ENCODE results near the gene SPSB4.
A peak's percentile ranks its signal among the peaks of the same experiment; 100 is the strongest.
"Not testable (repeated sequence)": the region's sequence is repeated elsewhere in the genome, so short reads cannot be mapped to it uniquely, and the experiment has no call there.

The SPSB4 gene

DNA sequence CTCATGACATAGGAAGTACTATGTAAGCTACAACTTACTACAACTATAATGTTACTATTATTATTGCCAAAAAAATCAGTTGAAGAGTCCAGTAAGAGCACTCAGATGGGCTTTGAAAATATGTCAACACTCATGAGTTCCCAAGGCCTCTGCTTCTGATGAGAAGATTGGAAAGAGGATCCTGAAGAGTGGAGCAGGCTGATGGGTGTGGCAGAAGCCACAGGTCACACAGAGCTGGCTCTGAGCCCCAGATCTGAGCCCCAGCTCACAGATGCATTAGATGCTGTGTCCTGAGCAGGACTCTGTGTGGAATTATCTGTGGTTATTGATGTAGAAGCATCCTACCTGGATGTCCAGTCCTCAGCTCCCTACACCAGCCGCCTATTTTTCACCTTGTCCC lies 65.6 kb downstream of the SPSB4 start:
- no peak for DNase-seq (ENCODE audit: low spot score)

GRCh38 chr3:141117982-141118381 lies 66.8 kb downstream of the SPSB4 start:
- not testable (repeated sequence) for DNase-seq (ENCODE audit: low spot score)

GRCh38 chr3:141122455-141123030 lies 71.4 kb downstream of the SPSB4 start:
- no peak for DNase-seq (ENCODE audit: low spot score)

DNA sequence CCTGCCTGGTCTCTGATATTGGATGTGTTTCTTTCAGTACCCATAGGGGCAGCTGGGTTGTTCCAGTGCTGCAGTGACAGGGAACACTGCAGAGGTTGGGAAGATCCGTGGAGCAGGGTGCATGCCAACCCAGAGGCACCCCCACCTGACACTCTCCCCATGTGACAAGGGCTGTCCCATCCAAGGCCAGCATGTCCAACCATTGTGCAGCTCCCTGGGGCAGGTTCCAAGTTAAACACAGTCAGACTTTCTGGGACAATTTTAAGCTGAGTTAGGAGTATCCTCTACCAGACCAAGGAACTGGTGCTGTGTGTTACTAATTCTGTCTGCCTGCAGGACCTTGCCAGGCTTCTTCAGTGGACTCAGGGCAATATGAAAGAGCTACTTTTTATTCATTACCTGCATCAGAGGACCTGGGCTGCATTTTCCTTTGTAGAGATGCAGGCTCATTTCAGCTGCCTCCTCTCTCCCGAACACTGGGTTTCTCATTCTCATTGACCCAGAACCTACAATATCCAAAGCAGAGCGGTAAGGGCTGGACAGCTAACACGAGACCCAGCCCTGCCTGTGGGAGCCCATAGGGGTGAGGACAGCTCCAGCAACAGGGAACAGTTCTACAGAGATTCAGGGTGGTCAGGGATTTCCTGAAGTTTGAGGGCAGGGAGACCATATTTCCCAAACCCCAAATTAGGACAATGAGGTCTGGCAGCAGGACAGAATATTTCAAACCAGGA lies 72.7 kb downstream of the SPSB4 start:
- DNase-seq (ENCODE audit: low spot score), result no peak

- DNase-seq (ENCODE audit: low spot score), result no peak
Measured at GRCh38 chr3:141124715-141125114, 73.6 kb downstream of the SPSB4 start.

DNA sequence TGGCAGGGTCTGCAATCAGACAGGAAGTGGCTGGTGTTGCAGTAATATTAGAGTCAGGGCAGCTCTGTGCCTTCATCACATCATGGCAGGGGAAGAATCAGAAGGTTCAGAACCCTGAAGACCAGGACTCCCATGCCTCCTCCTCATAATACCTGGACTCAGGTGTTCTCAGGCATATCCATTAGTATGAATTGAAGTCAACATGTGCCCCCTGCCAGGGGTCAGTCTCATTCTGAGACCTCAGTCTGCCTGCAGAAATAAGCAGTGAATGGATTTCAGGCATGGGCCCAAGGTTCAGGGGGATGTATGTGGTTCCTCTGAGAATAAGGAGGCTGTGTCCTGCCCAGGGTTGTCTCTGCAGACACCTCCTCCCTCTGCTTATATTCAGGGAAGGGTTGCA lies 74.2 kb downstream of the SPSB4 start:
- no peak for DNase-seq (ENCODE audit: low spot score)

GRCh38 chr3:141126661-141127343 lies 75.7 kb downstream of the SPSB4 start:
- no peak for DNase-seq (ENCODE audit: low spot score)

- no peak for DNase-seq (ENCODE audit: low spot score)
Measured at GRCh38 chr3:141127344-141128125, 76.4 kb downstream of the SPSB4 start.

GRCh38 chr3:141128126-141128777 lies 77.1 kb downstream of the SPSB4 start:
- no peak for DNase-seq (ENCODE audit: low spot score)

DNA sequence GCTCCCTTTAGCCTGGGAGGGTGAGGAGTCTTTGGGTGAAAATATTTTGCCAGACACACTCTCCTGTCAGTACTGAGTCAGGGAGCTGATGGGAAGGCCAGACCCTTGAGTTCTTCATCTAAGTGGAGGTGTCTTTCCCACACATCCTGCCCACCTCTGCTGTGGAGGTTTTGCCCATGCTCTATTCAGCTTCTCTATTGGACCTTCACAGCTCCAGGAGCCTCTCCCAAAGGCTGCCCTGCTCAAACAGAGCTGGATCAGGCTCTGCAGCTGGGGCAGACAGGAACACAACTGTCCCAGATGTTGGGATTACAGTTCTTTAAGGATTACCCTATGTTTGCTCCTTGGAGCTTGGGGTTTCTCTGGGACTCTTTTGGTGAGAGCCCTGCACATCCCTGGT lies 77.9 kb downstream of the SPSB4 start:
- DNase-seq (ENCODE audit: low spot score), result no peak

DNA sequence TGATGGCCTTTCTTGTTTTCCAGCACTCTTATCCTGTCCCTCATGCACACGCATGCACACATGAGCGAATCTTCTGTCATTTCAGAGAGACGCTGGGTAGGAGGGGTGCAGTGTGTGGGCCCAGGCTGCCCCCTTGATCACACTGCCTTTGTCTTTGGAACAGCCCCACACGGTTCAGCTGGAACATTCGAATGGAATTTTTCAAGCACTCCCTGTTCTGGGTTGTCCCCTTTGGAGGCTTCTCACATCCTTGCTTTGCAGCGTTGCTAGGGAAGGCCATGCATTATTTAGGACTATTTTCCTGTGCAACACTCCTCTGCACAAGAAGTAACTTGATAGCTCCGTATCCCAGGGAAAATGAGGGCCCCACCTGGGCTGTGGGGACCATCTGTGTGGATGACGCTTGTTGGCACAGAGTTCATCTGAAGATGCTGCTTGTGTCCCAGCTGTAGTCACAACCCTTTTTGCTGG lies 78.4 kb downstream of the SPSB4 start:
- DNase-seq (ENCODE audit: low spot score), result no peak

- DNase-seq (ENCODE audit: low spot score), result no peak
Measured at GRCh38 chr3:141143517-141143916, 92.4 kb downstream of the SPSB4 start.

DNA sequence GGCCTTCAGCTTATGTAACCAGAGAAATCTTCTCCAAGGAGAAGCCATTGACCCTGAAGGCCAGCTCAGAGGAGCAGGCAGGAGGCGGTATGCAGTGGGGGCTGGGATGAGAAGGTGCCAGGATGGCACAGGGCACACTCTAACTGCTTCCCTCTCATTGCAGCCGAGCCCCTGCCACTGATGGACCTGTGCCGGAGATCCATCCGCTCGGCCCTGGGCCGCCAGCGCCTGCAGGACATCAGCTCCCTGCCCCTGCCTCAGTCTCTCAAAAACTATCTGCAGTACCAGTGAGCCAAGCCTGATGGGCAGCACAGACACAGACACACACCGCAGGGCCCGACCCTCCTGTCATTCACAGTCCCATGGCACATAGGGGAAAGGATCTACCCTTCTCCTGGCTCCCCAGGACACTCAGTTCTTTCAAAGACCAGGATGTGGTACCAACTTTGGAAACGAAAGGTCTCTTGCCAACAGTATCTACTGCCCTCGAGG lies 95.9 kb downstream of the SPSB4 start:
- no peak for DNase-seq (ENCODE audit: low spot score)

DNA sequence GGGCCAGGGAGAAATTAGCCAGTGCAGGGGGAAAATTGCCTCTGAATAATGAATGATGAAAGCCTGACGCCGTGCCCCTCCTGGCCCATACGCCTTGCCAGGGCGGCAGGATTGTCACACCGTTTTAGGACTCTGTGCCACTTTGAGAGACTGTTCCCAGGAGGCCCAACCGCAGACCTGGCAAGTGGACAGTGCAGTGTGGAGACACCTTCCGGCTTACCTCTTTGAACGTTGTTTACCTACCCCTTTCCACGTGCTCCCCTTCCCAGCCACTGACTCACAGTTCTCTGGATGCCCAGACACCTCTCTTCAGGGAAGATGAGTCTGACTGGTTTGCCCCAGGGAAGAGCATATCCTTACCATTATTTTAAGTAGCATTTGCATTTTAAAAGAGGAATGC lies 96.5 kb downstream of the SPSB4 start:
- no peak for DNase-seq (ENCODE audit: low spot score)

- no peak for DNase-seq (ENCODE audit: low spot score)
Measured at GRCh38 chr3:141148169-141148568, 97.0 kb downstream of the SPSB4 start.

GRCh38 chr3:141148770-141149169 lies 97.6 kb downstream of the SPSB4 start:
- DNase-seq (ENCODE audit: low spot score), result no peak

GRCh38 chr3:141150081-141150830 lies 99.1 kb downstream of the SPSB4 start:
- DNase-seq (ENCODE audit: low spot score), result no peak

DNA sequence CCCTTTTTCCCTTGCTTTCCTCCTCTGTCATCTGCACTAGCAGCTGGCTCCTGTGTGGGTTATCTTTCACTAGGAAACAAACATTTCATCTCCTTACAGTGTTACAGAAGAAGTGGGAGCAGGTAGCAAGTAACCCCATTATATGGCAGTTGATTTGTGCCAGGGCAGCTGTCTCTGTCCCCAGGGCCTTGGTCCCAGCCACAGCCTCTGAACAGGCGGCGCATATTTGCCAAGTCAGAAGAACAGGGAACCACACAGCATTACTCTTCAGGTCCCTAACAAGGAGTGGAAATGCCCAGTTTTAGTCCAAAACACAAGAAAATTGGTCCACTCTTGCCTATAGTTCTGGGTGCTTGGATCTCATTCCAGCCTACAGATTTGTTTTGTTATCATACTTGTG lies 99.8 kb downstream of the SPSB4 start:
- DNase-seq (ENCODE audit: low spot score), result no peak

- DNase-seq (ENCODE audit: low spot score), result peak; percentile 59
Measured at GRCh38 chr3:141151439-141151838, 100.3 kb downstream of the SPSB4 start.

DNA sequence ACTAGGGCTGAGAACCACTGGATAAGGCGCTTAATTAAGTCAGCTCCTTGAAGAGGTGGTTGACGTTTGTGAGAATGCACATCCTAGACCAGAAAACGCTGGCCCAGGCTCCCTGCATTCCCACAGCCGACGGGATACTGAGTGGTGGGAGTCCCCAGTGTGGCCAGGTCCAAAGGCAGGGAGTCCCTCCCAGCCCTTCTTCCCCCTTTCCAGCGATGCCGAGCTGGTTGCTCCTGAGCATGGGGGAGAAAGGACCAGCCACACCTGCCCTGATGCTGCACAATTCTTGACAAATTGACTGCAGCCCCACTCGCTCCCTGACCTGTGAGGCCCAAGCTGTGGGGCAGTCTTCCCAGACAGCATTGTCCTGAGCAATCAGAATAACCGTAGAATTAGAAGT lies 101.0 kb downstream of the SPSB4 start:
- DNase-seq (ENCODE audit: low spot score), result no peak

Measured in AG20443 (cell line).